Endodermal cell (in vitro differentiated cells): ENCODE measurements around the gene KLHDC4. TPM values are rescaled to one million over a fixed set of nuclear protein-coding genes. Genes with fewer than 3 reads are reported as not detected.

Source experiments
- DNase-seq: peaks from one replicate; pipeline ENCODE4 v3.0.0-alpha.2; 2017
- H3K27ac ChIP-seq: 2 replicates; pipeline ENCODE4 v1.5.1; 2013; ENCODE audit warnings: mild to moderate bottlenecking, low read depth, low read length, moderate library complexity
- H3K27me3 ChIP-seq: 2 replicates; pipeline ENCODE4 v1.6.1; 2013; ENCODE audit warnings: mild to moderate bottlenecking, low read length, moderate library complexity; ENCODE audit not compliant: insufficient read depth, control insufficient read depth, poor library complexity, severe bottlenecking
- H3K36me3 ChIP-seq: 2 replicates; pipeline ENCODE4 v1.7.0; 2013; ENCODE audit warnings: mild to moderate bottlenecking, low read length, moderate library complexity; ENCODE audit not compliant: control insufficient read depth, insufficient read depth
- H3K4me1 ChIP-seq: one replicate; pipeline ENCODE4 v1.7.0; 2013; ENCODE audit warnings: low read length; ENCODE audit not compliant: control insufficient read depth, insufficient read depth
- H3K4me3 ChIP-seq: 2 replicates; pipeline ENCODE4 v1.5.1; 2013; ENCODE audit warnings: mild to moderate bottlenecking, low read length, moderate library complexity
- H3K9ac ChIP-seq: 2 replicates; pipeline ENCODE4 v1.6.1; 2013; ENCODE audit warnings: mild to moderate bottlenecking, low read length, moderate library complexity; ENCODE audit not compliant: poor library complexity, severe bottlenecking; ENCODE audit errors: extremely low read depth
- H3K9me3 ChIP-seq: 2 replicates; pipeline ENCODE4 v1.6.1; 2013; ENCODE audit warnings: mild to moderate bottlenecking, low read length, moderate library complexity; ENCODE audit not compliant: control insufficient read depth
- H3K27ac Mint-ChIP-seq: 2 replicates; pipeline ENCODE4 v1.8.0; 2020; ENCODE audit warnings: mixed read lengths
- H3K27me3 Mint-ChIP-seq: 2 replicates; pipeline ENCODE4 v1.8.0; 2021; ENCODE audit warnings: mild to moderate bottlenecking, mixed read lengths; ENCODE audit not compliant: insufficient read depth
- H3K36me3 Mint-ChIP-seq: 2 replicates; pipeline ENCODE4 v1.8.0; 2020; ENCODE audit warnings: low read depth, mixed read lengths
- H3K4me1 Mint-ChIP-seq: 2 replicates; pipeline ENCODE4 v1.8.0; 2020; ENCODE audit warnings: mixed read lengths
- H3K4me3 Mint-ChIP-seq: 2 replicates; pipeline ENCODE4 v1.8.0; 2020; ENCODE audit warnings: mild to moderate bottlenecking, moderate library complexity, mixed read lengths
- H3K9me3 Mint-ChIP-seq: 2 replicates; pipeline ENCODE4 v1.8.0; 2020; ENCODE audit warnings: mild to moderate bottlenecking, mixed read lengths
- WGBS, 2 experiments: methylation state at CpG; one replicate each; pipeline versions ENCODE4 v1.1.5 to v1.1.7; 2013; ENCODE audit warnings: missing lambda C conversion rate in 2 of 2, mixed read lengths in 1 of 2; ENCODE audit not compliant: insufficient coverage in 1 of 2, insufficient read length in 1 of 2; 5-methylcytosine and 5-hydroxymethylcytosine counted together
- total RNA-seq, 2 donors: library from RNA; stranded (reverse); fragmentation: NEBNext Ultra II Directional in 1 of 2; extraction: Animal tissue kit (Norgen Biotek cat#: 25700) in 1 of 2; gene quantifications; 2 replicates in 1 of 2; 3 replicates in 1 of 2; pipeline ENCODE4 v1.2.1, GENCODE V29; 2021
- TF ChIP-seq, protein P1 (sequence below): fragments of 200-600 bp; sonication (generic); conservative IDR thresholded peaks from 2 replicates; pipeline ENCODE4 v1.5.0; 2021; ENCODE audit warnings: antibody characterized with exemption, mild to moderate bottlenecking

KLHDC4 gene
- total RNA-seq, 2 donors from 2014 or later = 52.8 to 58.8 TPM

DNA sequence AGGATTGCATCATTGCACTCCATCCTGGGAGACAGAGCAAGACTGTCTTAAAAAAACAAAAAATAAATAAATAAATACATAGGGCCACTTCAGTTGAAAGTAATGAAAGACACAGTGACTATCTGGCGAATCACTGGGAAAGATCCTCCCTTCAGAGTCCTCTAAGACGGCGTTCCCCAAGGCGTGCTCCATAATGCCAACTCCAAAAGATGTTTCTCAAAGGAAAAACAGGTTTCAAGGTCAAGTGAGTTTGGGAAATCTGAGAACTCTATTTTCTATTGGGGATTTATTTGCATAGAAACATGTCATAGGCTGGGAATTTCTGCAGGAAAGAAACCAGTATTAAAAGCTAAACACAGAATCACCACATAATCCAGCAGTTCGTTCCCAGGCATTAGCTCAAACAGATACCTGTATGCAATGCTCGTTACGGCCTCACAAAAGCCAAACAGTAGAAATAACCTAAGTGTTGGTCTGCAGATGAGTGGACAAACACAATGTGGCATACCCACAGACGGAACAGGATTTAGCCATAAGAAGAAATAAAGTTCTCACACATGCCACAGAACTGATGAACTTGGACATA, 7.9 kb downstream of the KLHDC4 start:
- no peaks in the 10 kb centered on the region for H3K27me3 Mint-ChIP-seq
- WGBS, 2 experiments = 95 to 98% methylated on average over 8 of the region's 8 CpGs

DNA sequence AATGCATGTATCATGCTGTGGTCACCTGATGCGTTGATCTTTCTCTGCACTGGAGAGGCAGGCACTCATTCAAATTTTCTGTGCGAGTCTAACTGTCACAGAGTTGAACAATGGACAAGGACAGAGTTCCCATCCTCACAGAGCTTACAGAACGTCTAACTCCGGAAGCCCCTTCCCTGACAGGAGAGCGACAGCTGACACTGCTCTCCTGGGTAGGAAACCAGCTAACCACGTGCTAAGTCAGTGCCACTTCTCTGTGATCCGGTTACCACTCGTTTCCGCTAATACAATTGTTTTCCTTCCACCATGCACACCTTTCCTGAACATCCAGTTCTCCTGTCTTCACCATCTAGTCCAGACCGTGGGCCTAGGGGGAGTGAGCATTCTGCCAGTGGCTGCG, 11.3 kb downstream of the KLHDC4 start:
- Mint-ChIP-seq H3K27me3 (no peaks in the 10 kb centered on the region), H3K4me3 (no peak overlapping the region), H3K9me3 (no peaks in the 10 kb centered on the region), H3K4me1 (no peaks in the 10 kb centered on the region), H3K36me3 (peaks cover 66% of the 10 kb centered on the region), H3K27ac (no peak overlapping the region)
- Histone ChIP-seq H3K27ac (no peak overlapping the region), H3K9ac (no peak overlapping the region), H3K4me1 (no peaks in the 10 kb centered on the region), H3K27me3 (no peaks in the 10 kb centered on the region), H3K9me3 (no peaks in the 10 kb centered on the region), H3K4me3 (no peak overlapping the region), H3K36me3 (peaks cover 74% of the 10 kb centered on the region)
- TF ChIP-seq, protein P1, sequence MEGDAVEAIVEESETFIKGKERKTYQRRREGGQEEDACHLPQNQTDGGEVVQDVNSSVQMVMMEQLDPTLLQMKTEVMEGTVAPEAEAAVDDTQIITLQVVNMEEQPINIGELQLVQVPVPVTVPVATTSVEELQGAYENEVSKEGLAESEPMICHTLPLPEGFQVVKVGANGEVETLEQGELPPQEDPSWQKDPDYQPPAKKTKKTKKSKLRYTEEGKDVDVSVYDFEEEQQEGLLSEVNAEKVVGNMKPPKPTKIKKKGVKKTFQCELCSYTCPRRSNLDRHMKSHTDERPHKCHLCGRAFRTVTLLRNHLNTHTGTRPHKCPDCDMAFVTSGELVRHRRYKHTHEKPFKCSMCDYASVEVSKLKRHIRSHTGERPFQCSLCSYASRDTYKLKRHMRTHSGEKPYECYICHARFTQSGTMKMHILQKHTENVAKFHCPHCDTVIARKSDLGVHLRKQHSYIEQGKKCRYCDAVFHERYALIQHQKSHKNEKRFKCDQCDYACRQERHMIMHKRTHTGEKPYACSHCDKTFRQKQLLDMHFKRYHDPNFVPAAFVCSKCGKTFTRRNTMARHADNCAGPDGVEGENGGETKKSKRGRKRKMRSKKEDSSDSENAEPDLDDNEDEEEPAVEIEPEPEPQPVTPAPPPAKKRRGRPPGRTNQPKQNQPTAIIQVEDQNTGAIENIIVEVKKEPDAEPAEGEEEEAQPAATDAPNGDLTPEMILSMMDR = no peak
- DNase-seq = no peak
- WGBS, 2 experiments = 94 to 97% methylated on average over 8 to 11 of the region's 11 CpGs

More for the DNA sequence above, 7.9 kb downstream of the KLHDC4 start:
- H3K36me3 Mint-ChIP-seq = peaks cover 71% of the 10 kb centered on the region
- no peaks in the 10 kb centered on the region for H3K4me1 Mint-ChIP-seq
- TF ChIP-seq, protein P1 = no peak
- peaks cover 75% of the 10 kb centered on the region for H3K36me3 ChIP-seq
- H3K9ac ChIP-seq = no peak overlapping the region
- no peaks in the 10 kb centered on the region for H3K27me3 ChIP-seq
- no peaks in the 10 kb centered on the region for H3K4me1 ChIP-seq
- no peak overlapping the region for H3K27ac ChIP-seq
- no peak overlapping the region for H3K27ac Mint-ChIP-seq
- no peaks in the 10 kb centered on the region for H3K9me3 Mint-ChIP-seq
- H3K4me3 ChIP-seq = no peak overlapping the region
- H3K4me3 Mint-ChIP-seq = no peak overlapping the region
- no peak for DNase-seq
- H3K9me3 ChIP-seq = no peaks in the 10 kb centered on the region

DNA sequence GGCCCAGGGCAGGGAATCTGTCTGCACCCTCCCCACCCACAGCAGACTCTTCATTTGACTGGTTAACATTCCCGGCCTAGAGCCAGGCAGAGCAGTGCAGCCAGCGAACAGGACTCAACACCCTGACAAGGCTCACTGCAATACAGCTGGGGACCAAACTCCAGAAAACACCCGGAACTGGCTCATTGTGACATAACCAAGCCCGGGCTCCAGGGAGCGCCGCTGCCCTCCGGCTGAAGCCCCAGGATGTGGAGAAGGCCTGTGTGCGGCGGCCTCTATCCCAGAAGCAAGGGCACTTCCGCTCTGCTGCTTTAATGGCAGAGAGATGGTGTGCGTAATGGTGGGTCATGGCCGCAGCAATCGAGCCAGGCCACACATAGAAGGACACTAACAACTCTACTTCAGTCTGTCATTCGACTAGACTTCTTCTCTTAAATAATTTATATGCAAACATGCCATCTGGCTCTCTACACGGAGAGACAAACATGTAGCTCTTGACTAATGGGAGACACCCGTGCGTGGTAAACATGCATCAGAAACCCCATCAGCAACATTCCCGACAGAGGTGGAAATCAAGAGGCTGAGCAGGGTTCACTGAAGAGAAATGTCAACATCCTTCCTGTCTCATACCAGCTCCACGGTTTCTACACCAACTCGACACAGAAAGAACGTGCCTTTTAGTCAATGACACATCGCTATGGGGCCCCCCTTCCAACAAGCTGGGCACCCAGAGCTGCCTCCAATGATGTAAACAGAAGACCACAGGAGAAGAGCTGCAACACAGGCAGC, 18.0 kb downstream of the KLHDC4 start:
- Mint-ChIP-seq H3K27me3 (no peaks in the 10 kb centered on the region), H3K4me3 (no peak overlapping the region), H3K9me3 (no peaks in the 10 kb centered on the region), H3K36me3 (peaks cover 73% of the 10 kb centered on the region), H3K4me1 (no peaks in the 10 kb centered on the region), H3K27ac (no peak overlapping the region)
- H3K9ac ChIP-seq = no peak overlapping the region
- peak; percentile 70 for DNase-seq
- WGBS, 2 experiments = 91 to 92% methylated on average over 18 to 22 of the region's 22 CpGs
- no peak overlapping the region for H3K27ac ChIP-seq
- H3K4me1 ChIP-seq = no peaks in the 10 kb centered on the region
- peaks cover 68% of the 10 kb centered on the region for H3K36me3 ChIP-seq
- TF ChIP-seq, protein P1 = peak; percentile 39
- no peak overlapping the region for H3K4me3 ChIP-seq
- H3K27me3 ChIP-seq = no peaks in the 10 kb centered on the region
- H3K9me3 ChIP-seq = no peaks in the 10 kb centered on the region
